K562 (cell line): Measurements from ENCODE around the gene NDST1. TPM values are rescaled to one million over a fixed set of nuclear protein-coding genes. Genes with fewer than 3 reads are reported as not detected.

Experiments
- ATAC-seq: fragments of 200-7000 bp; cut with Tn5 transposase; 3 replicates; pipeline ENCODE4 v1.9.1; 2020; ENCODE audit warnings: moderate library complexity
- BruUV-seq: library from RNA; stranded (reverse); fragments of 400-500 nt; replicated peaks from 2 replicates; lab custom pipeline; 2021; lab: Mats Ljungman, UMichigan
- CTCF ChIA-PET: fragments of 300-600 bp; formaldehyde crosslinking; extraction: SDS; loops from one replicate; lab custom pipeline; 2021; ENCODE audit warnings: low intra/inter-chr PET ratio; lab: Yijun Ruan, JAX
- POLR2A ChIA-PET: fragments of 300-600, 350-650 bp; sonication (Branson Sonifier 250); formaldehyde crosslinking; extraction: SDS; loops from one replicate; lab custom pipeline; 2021; ENCODE audit warnings: antibody characterized with exemption, inconsistent platforms; lab: Yijun Ruan, JAX
- DNase-seq, 4 experiments: peaks; one replicate each; pipeline versions ENCODE4 v3.0.0 to v3.0.0-alpha.2; 2011 to 2018; ENCODE audit warnings: low spot score in 3 of 4, mixed read lengths in 3 of 4; ENCODE audit errors: extremely low read depth in 1 of 4
- FAIRE-seq: peaks from 2 replicates; lab custom pipeline; 2011; peaks lifted over from hg19 to GRCh38; lab: Jason Lieb, UNC
- H2AFZ ChIP-seq: 2 replicates; pipeline ENCODE4 v1.6.0; 2011; ENCODE audit warnings: low read depth, low read length, control low read depth, inconsistent platforms
- H3K27ac ChIP-seq: fragments of 200-600 bp; 3 replicates; pipeline ENCODE4 v1.8.0; 2011; ENCODE audit warnings: low read depth, mild to moderate bottlenecking, control low read depth, inconsistent platforms, low read length, moderate library complexity, mixed read lengths; ENCODE audit errors: extremely low read depth
- H3K27me3 ChIP-seq, 2 experiments: fragments of 300-600 bp in 1 of 2; 2 replicates in 1 of 2; 3 replicates in 1 of 2; pipeline versions ENCODE4 v1.6.0 to v1.8.0; 2011; ENCODE audit warnings: inconsistent platforms in 2 of 2, low read length in 2 of 2, mild to moderate bottlenecking in 1 of 2, mixed read lengths in 1 of 2, moderate library complexity in 1 of 2; ENCODE audit not compliant: control insufficient read depth in 2 of 2, insufficient read depth in 2 of 2
- H3K36me3 ChIP-seq: fragments of 300-600 bp; 3 replicates; pipeline ENCODE4 v1.8.0; 2011; ENCODE audit warnings: mild to moderate bottlenecking, low read length, inconsistent platforms; ENCODE audit not compliant: control insufficient read depth, insufficient read depth
- H3K4me1 ChIP-seq, 2 experiments: fragments of 200-600 bp in 1 of 2; replicated peaks in 1 of 2; 2 replicates in 1 of 2; 3 replicates in 1 of 2; pipeline versions ENCODE4 v1.5.1 to v1.8.0; 2011; ENCODE audit warnings: inconsistent platforms in 2 of 2, low read length in 2 of 2, mild to moderate bottlenecking in 1 of 2, mixed read lengths in 1 of 2, moderate library complexity in 1 of 2; ENCODE audit not compliant: control insufficient read depth in 2 of 2, insufficient read depth in 2 of 2
- H3K4me2 ChIP-seq: 2 replicates; pipeline ENCODE4 v1.6.1; 2011; ENCODE audit warnings: low read length, control low read depth, inconsistent platforms, mixed read lengths; ENCODE audit not compliant: insufficient read depth
- H3K4me3 ChIP-seq: fragments of 200-600 bp; sonication (generic), shearing (Covaris generic); 2 replicates; pipeline ENCODE4 v1.5.1; 2016; ENCODE audit warnings: control low read depth, inconsistent platforms
- H3K79me2 ChIP-seq: fragments of 200-600 bp; 3 replicates; pipeline ENCODE4 v1.8.0; 2011; ENCODE audit warnings: low read length, inconsistent platforms; ENCODE audit not compliant: control insufficient read depth, insufficient read depth
- H3K9ac ChIP-seq, 2 experiments: 2 replicates each; pipeline versions ENCODE4 v1.6.0 to v1.6.1; 2011; ENCODE audit warnings: low read depth in 2 of 2, low read length in 2 of 2, control low read depth in 1 of 2, inconsistent platforms in 1 of 2, mild to moderate bottlenecking in 1 of 2, mixed read lengths in 1 of 2; ENCODE audit not compliant: insufficient read depth in 1 of 2
- H3K9me1 ChIP-seq: one replicate; pipeline ENCODE4 v1.6.0; 2011; ENCODE audit warnings: inconsistent platforms, mild to moderate bottlenecking, low read length, moderate library complexity; ENCODE audit not compliant: control insufficient read depth, insufficient read depth
- H3K9me3 ChIP-seq: replicated peaks from 2 replicates; pipeline ENCODE4 v1.5.1; 2011; ENCODE audit warnings: low read depth, low read length, inconsistent platforms; ENCODE audit not compliant: control insufficient read depth, insufficient read depth
- H4K20me1 ChIP-seq: replicated peaks from 2 replicates; pipeline ENCODE4 v1.6.1; 2011; ENCODE audit warnings: low read length, inconsistent platforms, mixed read lengths; ENCODE audit not compliant: control insufficient read depth, insufficient read depth
- CEBPZ ChIP-seq: fragments of 150-350 bp; IDR thresholded peaks from 2 replicates; pipeline ENCODE4 v1.6.1; 2014; ENCODE audit warnings: low read depth, mild to moderate bottlenecking, low read length, borderline replicate concordance
- DDX20 ChIP-seq: fragments of 450-650 bp; IDR thresholded peaks from 2 replicates; pipeline ENCODE4 v1.6.1; 2016; ENCODE audit warnings: missing genetic modification characterization, low read depth, mild to moderate bottlenecking, missing compliant biosample characterization, moderate library complexity
- HNRNPLL ChIP-seq: fragments of 200-400 bp; formaldehyde crosslinking; IDR thresholded peaks from 2 replicates; pipeline ENCODE4 v1.6.1; 2017; ENCODE audit warnings: low read length, low read depth, mild to moderate bottlenecking; ENCODE audit not compliant: poor library complexity, severe bottlenecking
- KDM2B ChIP-seq: fragments of 250-450 bp; sonication (Bioruptor Pico); IDR thresholded peaks from 2 replicates; pipeline ENCODE4 v1.8.0; 2021; ENCODE audit warnings: mild to moderate bottlenecking, moderate library complexity
- LARP7 ChIP-seq: fragments of 450-650 bp; IDR thresholded peaks from 2 replicates; pipeline ENCODE4 v1.6.1; 2016
- LCOR ChIP-seq: sonication (generic); formaldehyde crosslinking; IDR thresholded peaks from 2 replicates; pipeline ENCODE4 v1.8.0; 2022; ENCODE audit warnings: mild to moderate bottlenecking, missing genetic modification reagents
- NFE2 ChIP-seq: IDR thresholded peaks from 2 replicates; pipeline ENCODE4 v1.6.1; 2014; ENCODE audit warnings: antibody characterized with exemption, low read depth
- NFE2L1 ChIP-seq: fragments of 450-650 bp; IDR thresholded peaks from 2 replicates; pipeline ENCODE4 v1.6.1; 2016; ENCODE audit warnings: missing genetic modification characterization, low read depth, mild to moderate bottlenecking, missing compliant biosample characterization, moderate library complexity, borderline replicate concordance
- NFIC ChIP-seq: fragments of 450-650 bp; IDR thresholded peaks from 2 replicates; pipeline ENCODE4 v1.6.1; 2017; ENCODE audit warnings: mild to moderate bottlenecking, inconsistent platforms
- SREBF2 ChIP-seq: sonication (generic); formaldehyde crosslinking; IDR thresholded peaks from 2 replicates; pipeline ENCODE4 v1.4.0; 2020; ENCODE audit warnings: mild to moderate bottlenecking, missing genetic modification reagents
- ZNF3 ChIP-seq: fragments of 250-450 bp; sonication (Bioruptor Pico); IDR thresholded peaks from 2 replicates; pipeline ENCODE4 v1.5.0; 2021; ENCODE audit warnings: mild to moderate bottlenecking, moderate library complexity
- ZNF75A ChIP-seq: fragments of 450-650 bp; formaldehyde crosslinking; IDR thresholded peaks from 2 replicates; pipeline ENCODE4 v1.4.0; 2020; ENCODE audit warnings: mild to moderate bottlenecking
- WGBS: fragments of 100-300 bp; shearing (Covaris generic); methylation state at CpG from one replicate; pipeline ENCODE4 v1.1.6; 2016; ENCODE audit warnings: low coverage, mixed read lengths; ENCODE audit not compliant: insufficient coverage; ENCODE audit errors: missing lambda C conversion rate; 5-methylcytosine and 5-hydroxymethylcytosine counted together
- in situ Hi-C: fragments of 300-500 bp; cut with MboI; formaldehyde crosslinking; loops from 4 replicates; pipeline ENCODE4 v1.15.0; 2018; ENCODE audit warnings: inconsistent platforms, mixed read lengths
- intact Hi-C: fragments of 100-400 bp; cut with micrococcal nuclease; formaldehyde crosslinking; loops from 2 replicates; pipeline ENCODE4 v1.14.2; 2022
- polyA plus RNA-seq, 8 experiments: library from polyadenylated mRNA; depleted of rRNA in 4 of 8; stranded (reverse) in 5 of 8; unstranded in 3 of 8; fragments of >200 nt; fragmentation: Nextera tagmentation in 2 of 8; fragmentation: Illumina TruSeq in 1 of 8; extraction: Ambion mirVana in 2 of 8; extraction: Trizol in 1 of 8; gene quantifications; 2 replicates each; pipeline versions ENCODE4 v1.2.1 to v1.2.3, GENCODE V29; 2011 to 2014; ENCODE audit warnings: inconsistent platforms in 1 of 8, missing spikeins in 1 of 8
- total RNA-seq, 7 experiments: library from RNA; depleted of rRNA in 6 of 7; stranded (reverse); fragments of >200 nt in 6 of 7; fragmentation: Illumina TruSeq in 2 of 7; extraction: Trizol in 2 of 7; gene quantifications; 2 replicates each; pipeline versions ENCODE4 v1.2.1 to v1.2.3, GENCODE V29; 2011 to 2021; ENCODE audit warnings: low replicate concordance in 1 of 7

NDST1 gene
- total and polyA plus RNA-seq, 9 of the 15 experiments (the other 6 are each of a cell fraction or from before 2014, with no cell fraction given) = 0.38 to 47.9 (median 9.9) TPM

- no peaks in the 10 kb centered on the region for H3K9me3 ChIP-seq
- in situ Hi-C loops = loop anchor here (5.0 kb wide), 1 partner anchor 83 kb away; no protein-coding TSS in a partner anchor
- no peaks in the 10 kb centered on the region for H3K79me2 ChIP-seq
- ChIA-PET POLR2A (no interaction called here), CTCF (no interaction called here)
- BruUV-seq = no TSS peak
- H3K9ac ChIP-seq = no peak overlapping the region
- intact Hi-C loops = loop anchor here (5.0 kb wide), 1 partner anchor 53 kb away; no protein-coding TSS in a partner anchor
- FAIRE-seq (no peak), DNase-seq (no peak), ATAC-seq (no peak)
- H3K4me2 ChIP-seq = no peak overlapping the region
- no peak overlapping the region for H3K4me3 ChIP-seq
- H3K27ac ChIP-seq = no peak overlapping the region
- H3K36me3 ChIP-seq = peaks cover 72% of the 10 kb centered on the region; the same call in 2 of the 3 replicates
- H2AFZ ChIP-seq = no peak overlapping the region
- H3K4me1 ChIP-seq = peaks cover 0 to 4% of the 10 kb centered on the region in 2 experiments; a peak in 2 of 5 replicates
- TF ChIP-seq NFE2L1 (tag) = no peak
- 95% methylated on average over 11 of the region's 12 CpGs for WGBS
- no peaks in the 10 kb centered on the region for H4K20me1 ChIP-seq
- H3K27me3 ChIP-seq = no peaks in the 10 kb centered on the region
- H3K9me1 ChIP-seq = no peaks in the 10 kb centered on the region
Observed at GRCh38 chr5:150540042-150540441, 32.1 kb downstream of the NDST1 start.

GRCh38 chr5:150540615-150541396 is 32.9 kb downstream of the NDST1 start:
- no TSS peak for BruUV-seq
- 80% methylated on average over 15 of the region's 15 CpGs for WGBS
- H3K27me3 ChIP-seq = no peaks in the 10 kb centered on the region
- H3K27ac ChIP-seq = no peak overlapping the region
- H3K9ac ChIP-seq = no peak overlapping the region
- H2AFZ ChIP-seq = no peak overlapping the region
- H3K4me1 ChIP-seq = peaks cover 0 to 4% of the 10 kb centered on the region in 2 experiments; a peak in 2 of 5 replicates
- FAIRE-seq (no peak), DNase-seq (no peak), ATAC-seq (no peak)
- H3K4me3 ChIP-seq = no peak overlapping the region
- ChIA-PET POLR2A (interaction anchor here (0.9 kb wide), 1 partner anchor 16 kb away, joined by 4 read pairs; no protein-coding TSS in a partner anchor), CTCF (no interaction called here)
- H3K9me1 ChIP-seq = no peaks in the 10 kb centered on the region
- no peaks in the 10 kb centered on the region for H3K9me3 ChIP-seq
- H3K79me2 ChIP-seq = no peaks in the 10 kb centered on the region
- intact Hi-C loops = loop anchor here (5.0 kb wide), 1 partner anchor 54 kb away; no protein-coding TSS in a partner anchor
- in situ Hi-C loops = loop anchor here (5.0 kb wide), 1 partner anchor 84 kb away; no protein-coding TSS in a partner anchor
- peaks cover 72% of the 10 kb centered on the region; the same call in 2 of the 3 replicates for H3K36me3 ChIP-seq
- H3K4me2 ChIP-seq = no peak overlapping the region
- H4K20me1 ChIP-seq = no peaks in the 10 kb centered on the region
- TF ChIP-seq DDX20 (tag) (no peak), LARP7 (no peak), NFE2 (no peak), SREBF2 (CRISPR knock-in tag) (no peak), KDM2B (no peak), NFIC (no peak), CEBPZ (no peak), ZNF75A (CRISPR knock-in tag) (no peak), ZNF3 (CRISPR knock-in tag) (no peak), LCOR (CRISPR knock-in tag) (no peak), HNRNPLL (no peak)
